Epithelial cell of esophagus (primary cell): ENCODE data around the gene C6orf118.

ENCODE experiments used
- DNase-seq: peaks from one replicate; pipeline ENCODE4 v3.0.0; 2010; ENCODE audit warnings: low read depth
- H3K4me3 ChIP-seq: 2 replicates; pipeline ENCODE4 v1.5.1; 2011; ENCODE audit warnings: mild to moderate bottlenecking, low read length, control low read depth
- CTCF ChIP-seq: IDR thresholded peaks from 2 replicates; pipeline ENCODE4 v1.5.1; 2011; ENCODE audit warnings: low read depth, mild to moderate bottlenecking, low read length, control low read depth, inconsistent platforms; ENCODE audit not compliant: insufficient read depth; ENCODE audit errors: missing control alignments

C6orf118 gene

GRCh38 chr6:165272585-165272984 is 36.8 kb downstream of the C6orf118 start:
- no peak for DNase-seq
- no peak for TF ChIP-seq CTCF
- no peak overlapping the region for H3K4me3 ChIP-seq

GRCh38 chr6:165268987-165269386 is 40.4 kb downstream of the C6orf118 start:
- TF ChIP-seq CTCF, result no peak
- no peak overlapping the region for H3K4me3 ChIP-seq
- no peak for DNase-seq

GRCh38 chr6:165266621-165267020 is 42.8 kb downstream of the C6orf118 start:
- no peak for TF ChIP-seq CTCF
- no peak overlapping the region for H3K4me3 ChIP-seq
- no peak for DNase-seq

GRCh38 chr6:165266191-165266590 is 43.2 kb downstream of the C6orf118 start:
- DNase-seq, result no peak
- H3K4me3 ChIP-seq, result no peak overlapping the region
- no peak for TF ChIP-seq CTCF

- H3K4me3 ChIP-seq, result no peak overlapping the region
- DNase-seq, result no peak
- TF ChIP-seq CTCF, result no peak
Measured at GRCh38 chr6:165260462-165260861, 48.9 kb downstream of the C6orf118 start.

GRCh38 chr6:165249808-165250207 is 59.6 kb downstream of the C6orf118 start:
- DNase-seq, result no peak
- H3K4me3 ChIP-seq, result no peak overlapping the region
- TF ChIP-seq CTCF, result no peak

- peak; percentile 40 for DNase-seq
- no peak overlapping the region for H3K4me3 ChIP-seq
- TF ChIP-seq CTCF, result no peak
Measured at GRCh38 chr6:165245701-165246100, 63.7 kb downstream of the C6orf118 start.
